Brain microvascular endothelial cell (primary cell): ENCODE measurements around the gene CHAF1A.
A peak's percentile ranks its signal among the peaks of the same experiment; 100 is the strongest.

Experiments
- DNase-seq: peaks from one replicate; pipeline ENCODE4 v3.0.0-alpha.2; 2020
- H3K27ac ChIP-seq: fragments of 250-450 bp; sonication (Bioruptor Pico); 2 replicates; pipeline ENCODE4 v1.5.1; 2020; ENCODE audit warnings: mild to moderate bottlenecking, moderate library complexity
- H3K27me3 ChIP-seq: fragments of 250-450 bp; sonication (Bioruptor Pico); replicated peaks from 2 replicates; pipeline ENCODE4 v1.5.1; 2020; ENCODE audit warnings: mild to moderate bottlenecking
- H3K36me3 ChIP-seq: fragments of 250-450 bp; sonication (Bioruptor Pico); replicated peaks from 2 replicates; pipeline ENCODE4 v1.5.1; 2020; ENCODE audit warnings: mild to moderate bottlenecking
- H3K4me3 ChIP-seq: 2 replicates; pipeline ENCODE4 v1.5.1; 2011; ENCODE audit warnings: low read depth, mild to moderate bottlenecking, control low read depth, low read length, moderate library complexity
- in situ Hi-C: cut with HindIII; loops from 2 replicates; pipeline ENCODE4 v1.10.0; 2017; ENCODE audit warnings: low sequenced_read_pairs, low pct_ligation_motif_present
- TF ChIP-seq, protein P1 (sequence below): IDR thresholded peaks from 2 replicates; pipeline ENCODE4 v1.5.1; 2011; ENCODE audit warnings: low read depth, mild to moderate bottlenecking, moderate library complexity, low read length, control low read depth, inconsistent platforms; ENCODE audit errors: missing control alignments

CHAF1A gene

DNA sequence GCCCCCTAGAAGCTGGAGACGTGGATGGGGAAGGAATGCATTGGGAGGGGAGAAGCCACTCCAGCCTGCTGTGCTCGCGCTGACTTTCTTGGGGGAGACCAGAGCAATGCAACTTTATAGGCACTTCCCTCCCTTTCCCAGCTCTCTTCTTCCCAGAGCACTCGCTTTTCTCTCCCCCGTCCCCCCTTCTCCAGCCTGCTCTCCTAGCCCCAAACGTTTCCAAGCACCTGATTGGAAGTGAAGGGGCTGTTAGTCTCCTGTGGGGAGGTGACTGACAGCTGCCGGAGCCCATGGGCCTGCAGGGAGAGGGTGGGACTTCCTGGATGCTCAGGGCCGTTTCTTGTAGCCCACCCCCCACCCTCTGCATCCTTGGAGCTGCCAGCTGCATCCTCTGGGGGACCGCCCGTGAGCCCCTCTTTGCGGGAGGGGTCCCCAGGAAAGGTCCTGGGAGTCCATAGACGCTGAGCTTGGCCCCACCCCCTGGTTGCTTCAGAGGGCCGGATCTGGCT is 72.1 kb downstream of the CHAF1A start:
- TF ChIP-seq, protein P1, sequence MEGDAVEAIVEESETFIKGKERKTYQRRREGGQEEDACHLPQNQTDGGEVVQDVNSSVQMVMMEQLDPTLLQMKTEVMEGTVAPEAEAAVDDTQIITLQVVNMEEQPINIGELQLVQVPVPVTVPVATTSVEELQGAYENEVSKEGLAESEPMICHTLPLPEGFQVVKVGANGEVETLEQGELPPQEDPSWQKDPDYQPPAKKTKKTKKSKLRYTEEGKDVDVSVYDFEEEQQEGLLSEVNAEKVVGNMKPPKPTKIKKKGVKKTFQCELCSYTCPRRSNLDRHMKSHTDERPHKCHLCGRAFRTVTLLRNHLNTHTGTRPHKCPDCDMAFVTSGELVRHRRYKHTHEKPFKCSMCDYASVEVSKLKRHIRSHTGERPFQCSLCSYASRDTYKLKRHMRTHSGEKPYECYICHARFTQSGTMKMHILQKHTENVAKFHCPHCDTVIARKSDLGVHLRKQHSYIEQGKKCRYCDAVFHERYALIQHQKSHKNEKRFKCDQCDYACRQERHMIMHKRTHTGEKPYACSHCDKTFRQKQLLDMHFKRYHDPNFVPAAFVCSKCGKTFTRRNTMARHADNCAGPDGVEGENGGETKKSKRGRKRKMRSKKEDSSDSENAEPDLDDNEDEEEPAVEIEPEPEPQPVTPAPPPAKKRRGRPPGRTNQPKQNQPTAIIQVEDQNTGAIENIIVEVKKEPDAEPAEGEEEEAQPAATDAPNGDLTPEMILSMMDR = no peak
- DNase-seq = peak; percentile 52
- in situ Hi-C loops = no loop called here
- no peak overlapping the region for H3K27ac ChIP-seq
- H3K27me3 ChIP-seq = no peaks in the 10 kb centered on the region
- H3K36me3 ChIP-seq = peaks cover 33% of the 10 kb centered on the region
- H3K4me3 ChIP-seq = peak overlapping the region; percentile 75

DNA sequence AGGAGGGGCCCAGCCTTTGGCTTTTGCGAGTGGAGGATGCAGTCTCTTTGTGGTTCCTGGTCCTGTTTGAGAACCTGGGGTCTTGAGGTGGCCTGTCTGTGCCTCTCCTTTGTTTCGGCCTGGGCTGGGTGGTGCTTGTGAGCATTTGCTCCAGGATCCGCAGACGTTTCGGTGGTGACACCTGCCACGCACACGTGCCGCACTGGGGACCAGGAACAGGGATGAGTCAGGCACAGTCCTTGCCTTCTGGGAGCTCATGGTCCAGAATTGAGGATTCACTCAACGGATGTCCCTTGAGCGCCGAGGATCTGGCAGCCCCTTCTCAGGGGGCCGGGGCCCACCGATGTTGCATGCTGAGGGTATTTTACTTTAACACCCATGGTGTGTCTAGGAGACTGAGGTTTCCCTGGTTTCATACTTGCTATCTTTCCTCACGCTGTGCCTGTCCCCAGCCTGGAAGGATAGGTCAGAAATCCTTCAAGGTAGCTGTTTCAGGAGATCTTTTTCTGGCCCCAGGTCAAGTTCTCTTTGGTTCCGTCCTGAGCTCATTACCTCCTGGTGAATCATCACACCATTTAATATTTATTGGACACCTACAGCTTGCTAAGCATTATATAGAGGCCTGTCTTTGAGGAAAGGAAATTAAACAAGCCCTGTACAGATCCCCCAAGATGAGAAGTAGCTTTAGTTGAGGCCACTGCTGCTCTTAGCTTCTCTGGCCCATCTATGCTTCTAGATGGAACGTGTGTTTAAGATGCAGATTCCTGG is 74.8 kb downstream of the CHAF1A start:
- no peak overlapping the region for H3K27ac ChIP-seq
- TF ChIP-seq, protein P1 = no peak
- H3K36me3 ChIP-seq = peaks cover 33% of the 10 kb centered on the region
- in situ Hi-C loops = no loop called here
- no peak overlapping the region for H3K4me3 ChIP-seq
- DNase-seq = no peak
- H3K27me3 ChIP-seq = no peaks in the 10 kb centered on the region

DNA sequence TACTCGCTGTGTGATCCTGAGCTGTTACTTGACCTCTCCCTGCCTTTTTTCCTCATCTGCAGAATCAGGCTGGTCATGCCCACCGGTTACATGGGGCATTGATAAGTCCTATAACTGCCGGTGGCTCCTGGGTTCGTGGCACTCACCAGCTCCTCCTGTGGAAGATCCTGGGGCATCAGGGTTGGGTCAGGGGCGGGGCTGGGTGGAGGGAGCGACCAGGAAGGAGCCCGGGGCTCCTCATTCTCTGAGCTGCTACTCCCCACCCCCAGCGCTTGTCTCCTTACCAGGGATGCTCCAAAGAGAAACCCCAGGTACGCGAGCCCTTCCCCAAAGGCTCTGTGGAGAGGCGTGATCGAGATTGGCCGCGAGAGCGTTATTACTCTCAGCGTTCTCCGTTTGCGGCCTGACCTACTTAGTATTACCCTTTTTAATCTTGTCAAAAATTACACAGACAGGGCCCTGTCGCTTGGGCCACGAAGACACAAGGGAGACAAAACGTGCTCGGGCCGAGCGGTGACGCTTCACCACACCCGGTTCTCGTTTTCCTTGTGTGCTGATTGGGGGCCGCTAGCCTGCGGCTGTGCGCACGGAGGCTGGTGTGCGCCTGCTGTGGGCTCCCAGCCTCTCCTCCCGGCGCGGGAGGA is 80.4 kb downstream of the CHAF1A start:
- no peak overlapping the region for H3K27ac ChIP-seq
- in situ Hi-C loops = no loop called here
- TF ChIP-seq, protein P1 = no peak
- peaks cover 22% of the 10 kb centered on the region for H3K36me3 ChIP-seq
- DNase-seq = no peak
- H3K27me3 ChIP-seq = no peaks in the 10 kb centered on the region
- no peak overlapping the region for H3K4me3 ChIP-seq

DNA sequence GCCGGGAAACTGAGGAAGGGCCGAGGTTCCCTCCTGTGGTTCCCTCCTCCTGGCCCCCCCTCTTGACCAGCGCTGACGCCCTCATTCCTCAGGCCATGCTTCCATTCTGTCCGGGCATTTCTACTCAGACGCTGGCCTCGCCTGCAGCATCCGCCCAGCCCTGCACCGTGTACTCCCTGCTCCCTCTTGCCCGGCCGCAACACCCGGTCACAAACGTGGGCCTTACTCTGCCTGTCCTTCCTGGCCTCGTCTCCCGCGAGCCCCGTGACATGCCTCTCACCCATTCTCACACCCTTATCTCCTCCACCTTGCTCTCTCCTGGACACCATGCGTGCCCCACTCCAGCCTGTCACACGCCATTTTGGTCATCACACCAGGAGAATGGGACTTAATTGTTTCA is 80.9 kb downstream of the CHAF1A start:
- Histone ChIP-seq H3K36me3 (peaks cover 19% of the 10 kb centered on the region), H3K4me3 (no peak overlapping the region), H3K27me3 (no peaks in the 10 kb centered on the region), H3K27ac (no peak overlapping the region)
- TF ChIP-seq, protein P1 = no peak
- in situ Hi-C loops = no loop called here
- no peak for DNase-seq

DNA sequence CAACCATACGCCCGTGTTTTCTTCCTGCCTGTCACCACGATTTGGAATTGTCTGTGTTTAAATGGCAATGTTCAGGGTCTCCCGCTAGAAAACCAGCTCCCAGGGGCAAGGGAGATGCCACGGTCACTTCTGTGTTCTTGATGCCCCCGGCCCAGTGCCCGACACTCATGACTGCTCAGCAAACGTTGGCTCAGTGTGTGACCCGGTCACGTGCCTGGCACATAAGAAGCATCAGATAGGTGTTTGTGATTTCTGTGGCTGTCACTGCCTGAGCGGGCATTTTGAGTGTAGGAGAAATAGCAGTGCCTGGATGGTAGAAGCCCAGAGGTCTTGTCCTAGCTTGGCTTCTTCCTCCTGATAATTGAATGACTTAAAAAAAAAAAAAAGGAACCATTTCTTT is 85.1 kb downstream of the CHAF1A start:
- Histone ChIP-seq H3K4me3 (no peak overlapping the region), H3K27me3 (no peaks in the 10 kb centered on the region), H3K27ac (no peak overlapping the region), H3K36me3 (peaks cover 44% of the 10 kb centered on the region)
- TF ChIP-seq, protein P1 = no peak
- no peak for DNase-seq
- in situ Hi-C loops = no loop called here
